ENCODE results near the gene MTUS2.

The MTUS2 gene

GRCh38 chr13:29266756-29267733, 446.9 kb downstream of the MTUS2 start:
- DNase-seq = no peak

- no peak for DNase-seq
These were observed 450.3 kb downstream of the MTUS2 start for GRCh38 chr13:29270271-29270985.

GRCh38 chr13:29271606-29272005, 451.5 kb downstream of the MTUS2 start:
- no peak for DNase-seq

- no peak for DNase-seq
These were observed 459.5 kb downstream of the MTUS2 start for GRCh38 chr13:29279356-29280254.

- DNase-seq = no peak
These were observed 461.9 kb downstream of the MTUS2 start for GRCh38 chr13:29281932-29282495.

GRCh38 chr13:29284726-29285125, 464.6 kb downstream of the MTUS2 start:
- DNase-seq = no peak

GRCh38 chr13:29287237-29287636, 467.1 kb downstream of the MTUS2 start:
- DNase-seq = no peak

GRCh38 chr13:29292045-29292444, 471.9 kb downstream of the MTUS2 start:
- DNase-seq = no peak

- DNase-seq = no peak
These were observed 474.7 kb downstream of the MTUS2 start for GRCh38 chr13:29294821-29295220.

- DNase-seq = no peak
These were observed 480.9 kb downstream of the MTUS2 start for GRCh38 chr13:29301027-29301426.

- no peak for DNase-seq
These were observed 484.0 kb downstream of the MTUS2 start for GRCh38 chr13:29304148-29304547.

- no peak for DNase-seq
These were observed 490.7 kb downstream of the MTUS2 start for GRCh38 chr13:29310806-29311205.

- no peak for DNase-seq
These were observed 495.7 kb downstream of the MTUS2 start for GRCh38 chr13:29315847-29316246.

GRCh38 chr13:29317828-29318227, 497.7 kb downstream of the MTUS2 start:
- DNase-seq = no peak

- no peak for DNase-seq
These were observed 498.6 kb downstream of the MTUS2 start for GRCh38 chr13:29318741-29319140.

GRCh38 chr13:29319451-29319850, 499.3 kb downstream of the MTUS2 start:
- DNase-seq = no peak

GRCh38 chr13:29323954-29324353, 503.8 kb downstream of the MTUS2 start:
- no peak for DNase-seq

GRCh38 chr13:29324601-29325000, 504.5 kb downstream of the MTUS2 start:
- DNase-seq = no peak

GRCh38 chr13:29328501-29328900, 508.4 kb downstream of the MTUS2 start:
- DNase-seq = no peak

GRCh38 chr13:29336356-29336755, 516.2 kb downstream of the MTUS2 start:
- no peak for DNase-seq

- DNase-seq = no peak
These were observed 519.5 kb downstream of the MTUS2 start for GRCh38 chr13:29339386-29340272.
